Fibroblast of lung (primary cell): ENCODE measurements around the gene UTP20.

Source experiments
- EZH2 ChIP-seq: IDR thresholded peaks from 2 replicates; pipeline ENCODE4 v1.5.1; 2012; ENCODE audit warnings: low read length, control low read depth, mild to moderate bottlenecking; ENCODE audit errors: missing control alignments
- TF ChIP-seq, protein P1 (sequence below), 2 donors: IDR thresholded peaks in 1 of 2; conservative IDR thresholded peaks in 1 of 2; 1 replicate in 1 of 2; 2 replicates in 1 of 2; pipeline ENCODE4 v1.5.1; 2011 to 2012; ENCODE audit warnings: low read length in 2 of 2, control low read depth in 1 of 2, inconsistent platforms in 1 of 2, low read depth in 1 of 2, mild to moderate bottlenecking in 1 of 2

GRCh38 chr12:101414533-101415119, 134.7 kb downstream of the UTP20 start:
- TF ChIP-seq, protein P1, sequence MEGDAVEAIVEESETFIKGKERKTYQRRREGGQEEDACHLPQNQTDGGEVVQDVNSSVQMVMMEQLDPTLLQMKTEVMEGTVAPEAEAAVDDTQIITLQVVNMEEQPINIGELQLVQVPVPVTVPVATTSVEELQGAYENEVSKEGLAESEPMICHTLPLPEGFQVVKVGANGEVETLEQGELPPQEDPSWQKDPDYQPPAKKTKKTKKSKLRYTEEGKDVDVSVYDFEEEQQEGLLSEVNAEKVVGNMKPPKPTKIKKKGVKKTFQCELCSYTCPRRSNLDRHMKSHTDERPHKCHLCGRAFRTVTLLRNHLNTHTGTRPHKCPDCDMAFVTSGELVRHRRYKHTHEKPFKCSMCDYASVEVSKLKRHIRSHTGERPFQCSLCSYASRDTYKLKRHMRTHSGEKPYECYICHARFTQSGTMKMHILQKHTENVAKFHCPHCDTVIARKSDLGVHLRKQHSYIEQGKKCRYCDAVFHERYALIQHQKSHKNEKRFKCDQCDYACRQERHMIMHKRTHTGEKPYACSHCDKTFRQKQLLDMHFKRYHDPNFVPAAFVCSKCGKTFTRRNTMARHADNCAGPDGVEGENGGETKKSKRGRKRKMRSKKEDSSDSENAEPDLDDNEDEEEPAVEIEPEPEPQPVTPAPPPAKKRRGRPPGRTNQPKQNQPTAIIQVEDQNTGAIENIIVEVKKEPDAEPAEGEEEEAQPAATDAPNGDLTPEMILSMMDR (conservative IDR thresholded peaks at IDR 0.05 in 1 of 2, IDR thresholded peaks at IDR 0.05 in 1 of 2; ENCODE audit: low read depth in 1 of 2, low read length in 2 of 2): peak; percentile 41 to 53
- TF ChIP-seq EZH2: no peak
